Neural progenitor cell (in vitro differentiated cells): ENCODE results near the gene TAAR6.

Experiments used
- EZH2phosphoT487 ChIP-seq: fragments of 200-600 bp; sonication (generic); IDR thresholded peaks from 2 replicates; pipeline ENCODE4 v1.6.1; 2017; ENCODE audit warnings: antibody characterized with exemption
- TF ChIP-seq, protein P1 (sequence below): fragments of 200-600 bp; sonication (generic); IDR thresholded peaks from 2 replicates; pipeline ENCODE4 v1.5.1; 2017; ENCODE audit warnings: antibody characterized with exemption, mild to moderate bottlenecking

DNA sequence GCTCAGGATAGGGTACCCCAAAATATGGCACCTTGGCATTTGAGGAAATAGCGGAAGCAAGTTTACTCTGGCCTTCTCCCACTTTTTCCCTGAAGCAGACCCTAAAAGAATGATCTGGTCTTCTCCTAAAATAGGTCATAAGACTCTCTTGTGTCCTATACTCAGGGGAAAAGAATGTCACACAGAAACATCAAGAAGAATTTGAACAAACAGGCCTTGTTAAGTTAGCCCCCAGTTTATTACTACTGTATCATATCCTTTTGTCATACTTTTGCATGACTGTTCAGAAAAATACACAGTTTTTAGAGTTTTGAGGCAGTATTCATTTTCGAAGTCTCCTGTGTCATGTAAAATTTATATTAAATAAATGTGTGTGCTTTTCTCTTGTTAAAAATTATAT is 41.5 kb downstream of the TAAR6 start:
- TF ChIP-seq, protein P1, sequence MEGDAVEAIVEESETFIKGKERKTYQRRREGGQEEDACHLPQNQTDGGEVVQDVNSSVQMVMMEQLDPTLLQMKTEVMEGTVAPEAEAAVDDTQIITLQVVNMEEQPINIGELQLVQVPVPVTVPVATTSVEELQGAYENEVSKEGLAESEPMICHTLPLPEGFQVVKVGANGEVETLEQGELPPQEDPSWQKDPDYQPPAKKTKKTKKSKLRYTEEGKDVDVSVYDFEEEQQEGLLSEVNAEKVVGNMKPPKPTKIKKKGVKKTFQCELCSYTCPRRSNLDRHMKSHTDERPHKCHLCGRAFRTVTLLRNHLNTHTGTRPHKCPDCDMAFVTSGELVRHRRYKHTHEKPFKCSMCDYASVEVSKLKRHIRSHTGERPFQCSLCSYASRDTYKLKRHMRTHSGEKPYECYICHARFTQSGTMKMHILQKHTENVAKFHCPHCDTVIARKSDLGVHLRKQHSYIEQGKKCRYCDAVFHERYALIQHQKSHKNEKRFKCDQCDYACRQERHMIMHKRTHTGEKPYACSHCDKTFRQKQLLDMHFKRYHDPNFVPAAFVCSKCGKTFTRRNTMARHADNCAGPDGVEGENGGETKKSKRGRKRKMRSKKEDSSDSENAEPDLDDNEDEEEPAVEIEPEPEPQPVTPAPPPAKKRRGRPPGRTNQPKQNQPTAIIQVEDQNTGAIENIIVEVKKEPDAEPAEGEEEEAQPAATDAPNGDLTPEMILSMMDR = no peak
- TF ChIP-seq EZH2phosphoT487 = no peak
